ENCODE measurements around the gene RGS7BP. TPM values are rescaled to one million over a fixed set of nuclear protein-coding genes. Genes with fewer than 3 reads are reported as not detected.

Gene RGS7BP
- total RNA-seq, 2 donors from 2014 or later = 3.7 to 7.3 TPM

DNA sequence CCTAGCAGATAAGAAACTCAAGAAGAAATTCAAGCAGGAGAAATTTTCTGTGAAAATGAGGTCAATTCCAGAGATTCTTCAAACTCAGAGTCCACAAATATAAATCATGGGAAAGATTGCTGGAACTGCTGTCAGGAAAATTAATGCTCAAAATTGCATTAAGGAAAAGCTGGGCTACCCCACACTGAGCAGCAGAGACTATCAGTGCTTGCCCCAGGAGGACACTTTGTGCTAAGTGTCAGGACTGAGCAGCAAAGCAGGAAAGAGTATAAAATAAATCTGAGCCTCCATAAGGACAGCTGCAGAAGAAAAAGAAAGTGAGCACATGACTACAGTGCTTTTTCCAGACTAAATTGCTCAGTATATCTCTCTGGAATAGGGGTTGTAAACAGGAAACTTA, 81.6 kb downstream of the RGS7BP start:
- H3K4me1 ChIP-seq (replicated peaks) = no peaks in the 10 kb centered on the region
- TF ChIP-seq CTCF (IDR thresholded peaks at IDR 0.05) = no peak
- H3K27ac ChIP-seq = no peak overlapping the region

DNA sequence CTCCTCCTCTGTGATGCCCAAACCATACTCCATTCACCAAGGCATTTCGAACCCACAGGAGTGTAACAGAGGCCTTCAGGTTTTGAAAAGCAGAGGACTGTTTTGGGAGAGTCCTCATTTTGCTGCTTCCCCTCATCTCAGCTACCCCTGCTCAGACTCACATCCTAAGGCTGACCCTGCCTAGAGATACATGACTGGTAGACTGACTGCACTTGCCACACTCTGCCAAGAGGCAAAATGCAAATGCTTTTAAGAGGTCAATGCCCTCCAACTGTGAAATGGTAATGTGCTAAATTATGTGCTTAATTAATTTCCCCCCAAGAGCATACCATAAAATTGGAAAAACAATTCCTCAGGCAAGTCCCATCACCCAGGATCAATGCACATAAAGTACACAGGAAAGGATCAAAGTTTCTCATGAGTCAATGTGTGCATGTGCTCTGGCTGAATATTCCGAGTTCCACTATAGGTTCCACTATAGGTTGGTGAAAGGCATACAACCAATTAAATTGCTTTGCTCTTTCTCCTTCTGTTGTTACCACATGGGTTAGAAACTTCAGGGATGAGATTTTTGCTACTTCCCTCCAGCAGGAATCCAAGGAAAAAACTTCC, 87.0 kb downstream of the RGS7BP start:
- H3K36me3 ChIP-seq = no peaks in the 10 kb centered on the region
- WGBS = 50% methylated on average over 2 of the region's 2 CpGs
- H3K9me3 ChIP-seq = no peaks in the 10 kb centered on the region
- TF ChIP-seq POLR2A (IDR thresholded peaks at IDR 0.05) = no peak
- TF ChIP-seq POLR2AphosphoS5 (IDR thresholded peaks at IDR 0.05) = no peak
- TF ChIP-seq CTCF (IDR thresholded peaks at IDR 0.05) = no peak
- H3K4me3 ChIP-seq = no peak overlapping the region
- no peak for DNase-seq (ENCODE audit: low spot score)
- H3K4me1 ChIP-seq (replicated peaks) = no peaks in the 10 kb centered on the region
- H3K27me3 ChIP-seq (replicated peaks; ENCODE audit: insufficient read depth) = no peaks in the 10 kb centered on the region
- no peak overlapping the region for H3K27ac ChIP-seq
- intact Hi-C loops (cut with DNase I) = loop anchor here (5.0 kb wide), 1 partner anchor 36 kb away; no protein-coding TSS in a partner anchor

More for the DNA sequence above, 81.6 kb downstream of the RGS7BP start:
- Histone ChIP-seq H3K4me3 (no peak overlapping the region), H3K27me3 (replicated peaks; ENCODE audit: insufficient read depth) (no peaks in the 10 kb centered on the region), H3K9me3 (no peaks in the 10 kb centered on the region), H3K36me3 (no peaks in the 10 kb centered on the region)
- no peak for DNase-seq (ENCODE audit: low spot score)
- intact Hi-C loops (cut with DNase I) = no loop called here

- DNase-seq (ENCODE audit: low spot score) = no peak
- H3K4me1 ChIP-seq (replicated peaks) = no peaks in the 10 kb centered on the region
- H3K36me3 ChIP-seq = no peaks in the 10 kb centered on the region
- H3K4me3 ChIP-seq = no peak overlapping the region
- 96% methylated on average over 3 of the region's 3 CpGs for WGBS
- intact Hi-C loops (cut with DNase I) = loop anchor here (2.0 to 5.0 kb wide), 2 partner anchors 37 to 87 kb away; partner anchors contain the start of gene RGS7BP
- no peak overlapping the region for H3K27ac ChIP-seq
- no peak for TF ChIP-seq POLR2AphosphoS5 (IDR thresholded peaks at IDR 0.05)
- no peak for TF ChIP-seq POLR2A (IDR thresholded peaks at IDR 0.05)
- no peak for TF ChIP-seq CTCF (IDR thresholded peaks at IDR 0.05)
- H3K27me3 ChIP-seq (replicated peaks; ENCODE audit: insufficient read depth) = no peaks in the 10 kb centered on the region
- no peaks in the 10 kb centered on the region for H3K9me3 ChIP-seq
Measured at GRCh38 chr5:64594025-64594424, 88.2 kb downstream of the RGS7BP start.

GRCh38 chr5:64594601-64595000, 88.8 kb downstream of the RGS7BP start:
- WGBS = 37% methylated on average over 4 of the region's 4 CpGs
- no peaks in the 10 kb centered on the region for H3K36me3 ChIP-seq
- no peaks in the 10 kb centered on the region for H3K27me3 ChIP-seq (replicated peaks; ENCODE audit: insufficient read depth)
- H3K27ac ChIP-seq = no peak overlapping the region
- no peaks in the 10 kb centered on the region for H3K4me1 ChIP-seq (replicated peaks)
- intact Hi-C loops (cut with DNase I) = loop anchor here (2.0 to 5.0 kb wide), 2 partner anchors 37 to 88 kb away; partner anchors contain the start of gene RGS7BP
- H3K4me3 ChIP-seq = no peak overlapping the region
- H3K9me3 ChIP-seq = no peaks in the 10 kb centered on the region
- no peak for DNase-seq (ENCODE audit: low spot score)
- no peak for TF ChIP-seq POLR2AphosphoS5 (IDR thresholded peaks at IDR 0.05)
- no peak for TF ChIP-seq CTCF (IDR thresholded peaks at IDR 0.05)
- no peak for TF ChIP-seq POLR2A (IDR thresholded peaks at IDR 0.05)
